Measurements from ENCODE around the gene PDPK1. TPM values are rescaled to one million over a fixed set of nuclear protein-coding genes. Genes with fewer than 3 reads are reported as not detected.
"Not testable (repeated sequence)": the region's sequence is repeated elsewhere in the genome, so short reads cannot be mapped to it uniquely, and the experiment has no call there.

PDPK1 gene
- total RNA-seq, 4 donors from 2014 or later: 30.8 to 43.1 (median 36.5) TPM

GRCh38 chr16:2597560-2597902 is 59.7 kb downstream of the PDPK1 start:
- H3K4me3 ChIP-seq: no peak overlapping the region
- 95 to 96% methylated on average over 8 to 13 of the region's 22 CpGs for WGBS, 2 donors (ENCODE audit: low coverage in 1 of 2)

GRCh38 chr16:2598133-2598641 is 60.4 kb downstream of the PDPK1 start:
- H3K36me3 ChIP-seq: peaks cover 0 to 66% of the 10 kb centered on the region in 2 donors
- H3K4me1 ChIP-seq: peaks cover 0 to 13% (median 0%) of the 10 kb centered on the region in 3 donors
- ATAC-seq: no peak
- H3K9me3 ChIP-seq: no peaks in the 10 kb centered on the region
- H3K4me3 ChIP-seq: no peak overlapping the region
- TF ChIP-seq POLR2A (IDR thresholded peaks at IDR 0.05) (no peak), EP300 (IDR thresholded peaks at IDR 0.05) (no peak), CTCF (IDR thresholded peaks at IDR 0.05) (no peak), POLR2AphosphoS5 (IDR thresholded peaks at IDR 0.05) (no peak)
- H3K27ac ChIP-seq: no peak overlapping the region
- WGBS, 2 donors (ENCODE audit: low coverage in 1 of 2): no CpG with 5 or more reads among the region's 21 CpGs
- no peaks in the 10 kb centered on the region for H3K27me3 ChIP-seq

More at GRCh38 chr16:2597560-2597902, 59.7 kb downstream of the PDPK1 start:
- H3K9me3 ChIP-seq: no peaks in the 10 kb centered on the region
- no peaks in the 10 kb centered on the region for H3K27me3 ChIP-seq
- H3K27ac ChIP-seq: no peak overlapping the region
- TF ChIP-seq EP300 (IDR thresholded peaks at IDR 0.05) (no peak), POLR2AphosphoS5 (IDR thresholded peaks at IDR 0.05) (no peak), CTCF (IDR thresholded peaks at IDR 0.05) (no peak), POLR2A (IDR thresholded peaks at IDR 0.05) (no peak)
- peaks cover 0 to 9% (median 0%) of the 10 kb centered on the region in 3 donors for H3K4me1 ChIP-seq
- H3K36me3 ChIP-seq: peaks cover 0 to 71% of the 10 kb centered on the region in 2 donors
- no peak for ATAC-seq

GRCh38 chr16:2598723-2599122 is 60.9 kb downstream of the PDPK1 start:
- Histone ChIP-seq H3K27me3 (no peaks in the 10 kb centered on the region), H3K4me1 (peaks cover 0 to 11% (median 0%) of the 10 kb centered on the region in 3 donors), H3K9me3 (no peaks in the 10 kb centered on the region), H3K4me3 (no peak overlapping the region), H3K36me3 (peaks cover 0 to 61% of the 10 kb centered on the region in 2 donors), H3K27ac (no peak overlapping the region)
- TF ChIP-seq POLR2AphosphoS5 (IDR thresholded peaks at IDR 0.05): no peak
- TF ChIP-seq EP300 (IDR thresholded peaks at IDR 0.05): no peak
- TF ChIP-seq CTCF (IDR thresholded peaks at IDR 0.05): no peak
- no peak for TF ChIP-seq POLR2A (IDR thresholded peaks at IDR 0.05)
- WGBS, 2 donors (ENCODE audit: low coverage in 1 of 2): 80 to 94% methylated on average over 2 to 8 of the region's 9 CpGs
- ATAC-seq: no peak

- H3K27ac ChIP-seq: not testable (repeated sequence)
Observed at GRCh38 chr16:2599165-2599564, 61.3 kb downstream of the PDPK1 start.

GRCh38 chr16:2599785-2600184 is 62.0 kb downstream of the PDPK1 start:
- not testable (repeated sequence) for H3K27ac ChIP-seq, H3K9me3 ChIP-seq, H3K4me3 ChIP-seq, ATAC-seq, H3K27me3 ChIP-seq
- H3K36me3 ChIP-seq: peaks cover 0 to 53% of the 10 kb centered on the region in 2 donors
- peaks cover 0 to 15% (median 0%) of the 10 kb centered on the region in 3 donors for H3K4me1 ChIP-seq
- 60% methylated on average over 1 to 3 of the region's 12 CpGs for WGBS, 2 donors (ENCODE audit: low coverage in 1 of 2)

More at GRCh38 chr16:2599165-2599564, 61.3 kb downstream of the PDPK1 start:
- whole genome bisulfite sequencing, 2 donors (ENCODE audit: low coverage in 1 of 2): no CpG with 5 or more reads among the region's 6 CpGs
- not testable (repeated sequence) for H3K4me3 ChIP-seq, ATAC-seq, H3K9me3 ChIP-seq, H3K27me3 ChIP-seq
- peaks cover 0 to 56% of the 10 kb centered on the region in 2 donors for H3K36me3 ChIP-seq
- H3K4me1 ChIP-seq: peaks cover 0 to 12% (median 0%) of the 10 kb centered on the region in 3 donors

GRCh38 chr16:2601301-2602025 is 63.6 kb downstream of the PDPK1 start:
- not testable (repeated sequence) for H3K9me3 ChIP-seq, H3K27ac ChIP-seq, H3K27me3 ChIP-seq, H3K4me3 ChIP-seq, ATAC-seq
- H3K36me3 ChIP-seq: peaks cover 0 to 36% of the 10 kb centered on the region in 2 donors
- H3K4me1 ChIP-seq: peaks cover 0 to 23% (median 0%) of the 10 kb centered on the region in 3 donors
- 75 to 79% methylated on average over 4 to 6 of the region's 12 CpGs for WGBS, 2 donors (ENCODE audit: low coverage in 1 of 2)

- H3K27ac ChIP-seq, ATAC-seq, H3K9me3 ChIP-seq, H3K27me3 ChIP-seq, H3K4me3 ChIP-seq: not testable (repeated sequence)
- WGBS, 2 donors (ENCODE audit: low coverage in 1 of 2): 86% methylated on average over 1 of the region's 7 CpGs; no CpG with 5 or more reads in 1 of the 2 donors
- H3K36me3 ChIP-seq: peaks cover 0 to 29% of the 10 kb centered on the region in 2 donors
- peaks cover 0 to 23% (median 0%) of the 10 kb centered on the region in 3 donors for H3K4me1 ChIP-seq
Observed at GRCh38 chr16:2602175-2602574, 64.4 kb downstream of the PDPK1 start.

All from gastroesophageal sphincter (tissue), 4 donors.